Measurements from ENCODE around the gene UNC13B.

DNA sequence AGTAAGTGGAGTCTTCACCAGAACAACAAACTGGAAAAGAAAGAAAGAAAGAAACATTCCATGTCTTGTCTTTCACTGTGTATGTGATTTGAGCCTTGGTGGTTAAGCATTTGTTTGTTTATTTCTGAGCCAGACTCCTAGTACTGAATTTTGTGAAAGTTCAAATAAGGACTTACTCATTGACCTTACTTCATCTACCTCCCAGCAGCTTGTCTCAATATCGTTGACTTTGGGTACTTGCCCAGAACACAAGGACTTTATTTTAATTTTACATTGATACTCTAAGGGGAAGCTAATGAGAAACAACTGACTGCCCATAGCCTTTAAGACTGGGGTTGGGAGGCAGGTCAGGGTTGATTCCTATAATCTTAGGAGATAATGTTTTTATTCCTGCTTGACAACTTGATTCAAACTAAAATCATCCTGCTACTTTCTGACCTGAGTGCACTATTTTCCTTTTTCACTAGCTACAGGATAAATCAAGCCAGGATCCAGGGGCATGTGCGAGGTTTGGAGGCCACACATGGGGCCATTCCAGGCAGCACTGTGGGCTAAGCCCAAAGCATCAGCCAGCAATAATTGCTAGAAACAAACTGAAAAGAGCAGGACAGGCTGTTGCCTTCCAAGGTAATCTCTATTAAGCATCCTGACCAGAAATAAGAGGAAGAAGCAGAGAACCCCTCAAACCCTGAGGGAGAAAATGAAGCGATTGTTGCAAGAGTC lies 189.2 kb downstream of the UNC13B start:
- TF ChIP-seq, protein P1, sequence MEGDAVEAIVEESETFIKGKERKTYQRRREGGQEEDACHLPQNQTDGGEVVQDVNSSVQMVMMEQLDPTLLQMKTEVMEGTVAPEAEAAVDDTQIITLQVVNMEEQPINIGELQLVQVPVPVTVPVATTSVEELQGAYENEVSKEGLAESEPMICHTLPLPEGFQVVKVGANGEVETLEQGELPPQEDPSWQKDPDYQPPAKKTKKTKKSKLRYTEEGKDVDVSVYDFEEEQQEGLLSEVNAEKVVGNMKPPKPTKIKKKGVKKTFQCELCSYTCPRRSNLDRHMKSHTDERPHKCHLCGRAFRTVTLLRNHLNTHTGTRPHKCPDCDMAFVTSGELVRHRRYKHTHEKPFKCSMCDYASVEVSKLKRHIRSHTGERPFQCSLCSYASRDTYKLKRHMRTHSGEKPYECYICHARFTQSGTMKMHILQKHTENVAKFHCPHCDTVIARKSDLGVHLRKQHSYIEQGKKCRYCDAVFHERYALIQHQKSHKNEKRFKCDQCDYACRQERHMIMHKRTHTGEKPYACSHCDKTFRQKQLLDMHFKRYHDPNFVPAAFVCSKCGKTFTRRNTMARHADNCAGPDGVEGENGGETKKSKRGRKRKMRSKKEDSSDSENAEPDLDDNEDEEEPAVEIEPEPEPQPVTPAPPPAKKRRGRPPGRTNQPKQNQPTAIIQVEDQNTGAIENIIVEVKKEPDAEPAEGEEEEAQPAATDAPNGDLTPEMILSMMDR (IDR thresholded peaks at IDR 0.05; ENCODE audit: low read length), result no peak
- no peak for TF ChIP-seq EZH2 (IDR thresholded peaks at IDR 0.05; ENCODE audit: borderline replicate concordance, low read length)

Measured in OCI-LY1 (cell line).